Measurements from ENCODE around the gene RIMS4.

The RIMS4 gene

GRCh38 chr20:44811150-44811685, 872 bp upstream of the RIMS4 start:
- TF ChIP-seq GATA2 (IDR thresholded peaks at IDR 0.05; ENCODE audit: low read depth, low read length) (no peak), GATA3 (IDR thresholded peaks at IDR 0.05; ENCODE audit: low read depth, low read length) (no peak)

DNA sequence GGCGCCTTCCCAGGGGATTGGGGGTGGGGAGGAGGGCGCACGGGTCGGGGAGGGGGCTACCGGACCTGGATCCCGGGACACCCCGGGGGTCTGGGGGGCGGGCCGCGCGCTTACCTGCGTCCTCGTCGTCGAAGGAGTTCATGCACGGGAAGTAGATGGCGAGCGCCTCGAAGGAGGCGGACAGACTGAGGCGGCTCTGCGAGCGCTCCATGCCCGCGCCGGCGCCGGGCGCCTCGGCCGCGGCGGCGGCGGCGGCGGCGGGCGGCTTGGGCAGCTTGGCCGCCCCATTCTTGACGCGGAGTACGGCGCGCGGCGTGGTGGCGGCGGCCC, 320 bp downstream of the RIMS4 start:
- TF ChIP-seq GATA2 (IDR thresholded peaks at IDR 0.05; ENCODE audit: low read depth, low read length): no peak
- no peak for TF ChIP-seq GATA3 (IDR thresholded peaks at IDR 0.05; ENCODE audit: low read depth, low read length)

GRCh38 chr20:44809380-44810060, 826 bp downstream of the RIMS4 start:
- TF ChIP-seq GATA3 (IDR thresholded peaks at IDR 0.05; ENCODE audit: low read depth, low read length): no peak
- TF ChIP-seq GATA2 (IDR thresholded peaks at IDR 0.05; ENCODE audit: low read depth, low read length): no peak

DNA sequence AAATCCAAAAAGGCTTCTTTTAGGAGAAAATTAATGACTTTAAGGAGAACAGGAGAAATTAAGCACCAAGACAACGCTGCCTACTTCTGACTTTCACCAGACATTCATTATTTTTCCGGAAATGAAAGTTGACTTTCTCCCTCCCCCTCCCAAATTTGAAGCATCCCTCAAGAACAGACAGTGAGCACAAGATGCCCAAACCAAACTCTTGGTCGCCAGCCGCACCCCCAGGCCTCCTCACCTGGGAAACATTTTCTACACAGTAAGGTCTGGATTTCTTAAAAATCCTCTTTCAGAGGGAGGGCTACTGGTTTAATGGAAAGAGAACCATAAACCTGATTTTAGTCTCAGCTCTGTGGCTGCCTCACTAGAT, 2.7 kb downstream of the RIMS4 start:
- no peak for TF ChIP-seq GATA3 (IDR thresholded peaks at IDR 0.05; ENCODE audit: low read depth, low read length)
- TF ChIP-seq GATA2 (IDR thresholded peaks at IDR 0.05; ENCODE audit: low read depth, low read length): no peak

- TF ChIP-seq GATA3 (IDR thresholded peaks at IDR 0.05; ENCODE audit: low read depth, low read length) (no peak), GATA2 (IDR thresholded peaks at IDR 0.05; ENCODE audit: low read depth, low read length) (no peak)
These were observed 3.2 kb downstream of the RIMS4 start for GRCh38 chr20:44807051-44807683.

GRCh38 chr20:44805979-44806620, 4.2 kb downstream of the RIMS4 start:
- TF ChIP-seq GATA3 (IDR thresholded peaks at IDR 0.05; ENCODE audit: low read depth, low read length) (no peak), GATA2 (IDR thresholded peaks at IDR 0.05; ENCODE audit: low read depth, low read length) (no peak)

- TF ChIP-seq GATA2 (IDR thresholded peaks at IDR 0.05; ENCODE audit: low read depth, low read length) (no peak), GATA3 (IDR thresholded peaks at IDR 0.05; ENCODE audit: low read depth, low read length) (no peak)
These were observed 4.9 kb downstream of the RIMS4 start for GRCh38 chr20:44805335-44805978.

DNA sequence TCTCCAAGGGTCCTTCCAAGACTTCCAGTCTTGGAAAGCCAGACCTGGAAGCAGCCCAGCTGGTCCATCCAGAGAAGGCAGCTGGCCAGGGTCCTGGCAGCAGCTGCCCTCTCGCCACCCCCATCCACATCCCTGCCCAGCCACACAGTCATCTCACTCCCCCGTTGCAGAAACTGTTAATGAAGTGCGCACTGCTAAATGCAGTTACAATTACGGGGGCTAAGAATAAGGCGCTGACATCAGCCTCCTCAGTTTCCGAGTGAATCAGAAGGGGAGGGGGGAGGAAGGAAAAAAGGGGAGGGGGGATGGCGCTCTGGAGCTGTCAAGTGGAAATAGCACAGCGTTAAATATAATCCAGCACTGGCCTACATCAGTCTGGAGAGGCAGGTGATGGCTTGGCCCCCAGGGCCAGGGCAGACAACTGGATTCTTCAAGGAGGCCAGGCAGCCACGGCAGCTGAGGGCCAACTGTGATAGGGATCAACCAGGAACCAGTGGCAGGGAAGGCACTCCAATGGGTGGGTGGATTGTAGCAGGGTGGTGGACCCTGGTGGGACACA, 6.9 kb downstream of the RIMS4 start:
- TF ChIP-seq GATA3 (IDR thresholded peaks at IDR 0.05; ENCODE audit: low read depth, low read length) (no peak), GATA2 (IDR thresholded peaks at IDR 0.05; ENCODE audit: low read depth, low read length) (peak; percentile 67)

GRCh38 chr20:44802702-44803101, 7.6 kb downstream of the RIMS4 start:
- TF ChIP-seq GATA2 (IDR thresholded peaks at IDR 0.05; ENCODE audit: low read depth, low read length): no peak
- TF ChIP-seq GATA3 (IDR thresholded peaks at IDR 0.05; ENCODE audit: low read depth, low read length): no peak

DNA sequence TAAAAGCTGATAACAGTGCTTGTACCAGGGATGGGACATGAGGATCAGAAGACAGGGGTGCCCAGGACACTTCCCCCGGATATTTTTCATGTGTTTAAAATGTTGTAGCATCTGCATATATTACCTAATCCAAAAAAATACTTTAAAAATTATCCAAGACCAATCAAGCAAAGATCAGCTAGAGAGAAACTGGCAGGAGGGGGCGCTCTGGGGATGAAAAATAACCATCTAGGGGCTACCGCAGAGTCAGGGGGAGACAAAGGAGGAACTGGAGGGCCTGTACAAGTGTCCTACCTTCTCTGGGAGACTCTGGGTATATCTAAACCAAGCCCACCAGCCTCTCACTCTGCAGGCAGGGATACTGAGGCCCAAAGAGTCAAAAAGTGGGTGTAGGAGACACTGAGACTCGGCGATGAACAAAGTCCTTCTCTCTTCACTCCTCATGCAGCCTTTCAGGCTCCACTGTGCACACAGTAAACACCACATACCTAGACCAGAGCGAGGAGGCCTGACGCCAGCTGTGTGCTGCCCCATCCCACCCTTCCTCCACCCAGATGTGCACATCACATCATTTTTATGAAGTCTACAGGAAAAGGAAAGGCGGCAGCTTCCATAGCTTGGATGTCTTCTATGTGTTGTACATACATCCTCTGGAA, 9.8 kb downstream of the RIMS4 start:
- TF ChIP-seq GATA3 (IDR thresholded peaks at IDR 0.05; ENCODE audit: low read depth, low read length) (no peak), GATA2 (IDR thresholded peaks at IDR 0.05; ENCODE audit: low read depth, low read length) (no peak)

DNA sequence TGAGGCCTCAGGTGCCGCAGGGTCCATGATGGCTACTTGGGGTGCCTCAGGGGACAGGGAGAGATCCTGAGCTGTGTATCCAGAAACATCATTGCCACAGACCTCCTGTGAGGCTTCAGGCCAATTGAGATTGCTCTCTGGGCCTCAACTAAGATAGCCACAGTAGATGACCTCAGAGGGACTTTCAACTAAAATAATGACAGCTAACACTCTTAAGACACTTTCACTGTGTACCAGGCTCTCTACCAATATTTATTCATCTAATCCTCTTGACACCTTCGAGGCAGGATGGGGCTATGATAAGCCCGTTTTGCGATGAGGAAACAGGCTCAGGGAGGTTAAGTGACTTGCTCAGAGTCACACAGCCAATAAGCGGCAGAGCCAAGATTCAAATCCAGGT, 10.7 kb downstream of the RIMS4 start:
- TF ChIP-seq GATA2 (IDR thresholded peaks at IDR 0.05; ENCODE audit: low read depth, low read length) (no peak), GATA3 (IDR thresholded peaks at IDR 0.05; ENCODE audit: low read depth, low read length) (no peak)

- no peak for TF ChIP-seq GATA3 (IDR thresholded peaks at IDR 0.05; ENCODE audit: low read depth, low read length)
- TF ChIP-seq GATA2 (IDR thresholded peaks at IDR 0.05; ENCODE audit: low read depth, low read length): no peak
These were observed 13.4 kb downstream of the RIMS4 start for GRCh38 chr20:44796758-44797457.

- TF ChIP-seq GATA3 (IDR thresholded peaks at IDR 0.05; ENCODE audit: low read depth, low read length) (no peak), GATA2 (IDR thresholded peaks at IDR 0.05; ENCODE audit: low read depth, low read length) (no peak)
These were observed 14.0 kb downstream of the RIMS4 start for GRCh38 chr20:44796311-44796710.

All from SH-SY5Y (cell line).